ENCODE measurements around the gene IL20RB.

The IL20RB gene

DNA sequence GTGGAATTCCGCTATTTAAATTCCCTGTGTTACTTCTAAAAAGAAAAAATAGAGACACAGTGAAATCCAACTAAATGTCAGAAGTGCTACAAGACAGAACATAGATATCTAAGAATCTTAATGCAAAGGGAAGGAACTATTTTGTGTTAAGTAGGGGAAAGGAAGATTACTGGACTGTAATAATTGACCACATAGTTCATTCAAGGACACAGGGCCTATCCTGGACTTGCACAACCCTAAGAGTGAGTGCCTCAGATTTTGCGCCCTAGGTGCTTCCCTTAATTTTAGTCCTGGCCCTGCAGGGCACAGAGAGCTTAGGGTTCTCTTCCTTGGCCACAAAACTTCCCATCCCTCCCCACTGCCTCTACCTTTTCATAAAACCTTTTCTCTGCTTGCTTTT is 3.5 kb upstream of the IL20RB start:
- Histone ChIP-seq H3K4me3 (ENCODE audit: low read depth, low read length) (no peak overlapping the region), H3K4me1 (ENCODE audit: control insufficient read depth, insufficient read depth, low read length) (no peaks in the 10 kb centered on the region), H3K9me3 (ENCODE audit: control insufficient read depth, insufficient read depth, low read depth, low read length) (no peaks in the 10 kb centered on the region), H3K27ac (ENCODE audit: extremely low read depth, low read depth, low read length) (no peak overlapping the region), H3K36me3 (ENCODE audit: control insufficient read depth in 2 of 2, insufficient read depth in 1 of 2, low read length in 2 of 2) (no peaks in the 10 kb centered on the region)
- no peak for TF ChIP-seq ZNF404 (tag by site-specific recombination; IDR thresholded peaks at IDR 0.05)
- TF ChIP-seq KLF10 (tag by site-specific recombination; IDR thresholded peaks at IDR 0.05): no peak
- no peak for TF ChIP-seq ZSCAN23 (tag by site-specific recombination; IDR thresholded peaks at IDR 0.05)
- no peak for TF ChIP-seq ZNF549 (tag by site-specific recombination; IDR thresholded peaks at IDR 0.05)
- no peak for TF ChIP-seq ZNF37A (tag by site-specific recombination; IDR thresholded peaks at IDR 0.05)
- TF ChIP-seq ZSCAN16 (tag by site-specific recombination; IDR thresholded peaks at IDR 0.05): no peak
- TF ChIP-seq ZNF660 (tag by site-specific recombination; IDR thresholded peaks at IDR 0.05): no peak
- TF ChIP-seq ZNF514 (tag by site-specific recombination; IDR thresholded peaks at IDR 0.05): no peak
- TF ChIP-seq ZNF473 (tag by site-specific recombination; IDR thresholded peaks at IDR 0.05): no peak
- TF ChIP-seq OVOL3 (tag by site-specific recombination; IDR thresholded peaks at IDR 0.05): no peak
- no peak for TF ChIP-seq ZNF19 (tag by site-specific recombination; IDR thresholded peaks at IDR 0.05; ENCODE audit: low read depth)
- TF ChIP-seq KLF1 (tag by site-specific recombination; IDR thresholded peaks at IDR 0.05): no peak
- TF ChIP-seq ZNF670 (tag by site-specific recombination; IDR thresholded peaks at IDR 0.05; ENCODE audit: low read depth): no peak
- no peak for TF ChIP-seq ZNF121 (tag by site-specific recombination; IDR thresholded peaks at IDR 0.05)
- TF ChIP-seq ZNF132 (tag by site-specific recombination; IDR thresholded peaks at IDR 0.05; ENCODE audit: borderline replicate concordance): no peak
- POLR2A ChIA-PET: no interaction called here
- CTCF ChIA-PET: no interaction called here

DNA sequence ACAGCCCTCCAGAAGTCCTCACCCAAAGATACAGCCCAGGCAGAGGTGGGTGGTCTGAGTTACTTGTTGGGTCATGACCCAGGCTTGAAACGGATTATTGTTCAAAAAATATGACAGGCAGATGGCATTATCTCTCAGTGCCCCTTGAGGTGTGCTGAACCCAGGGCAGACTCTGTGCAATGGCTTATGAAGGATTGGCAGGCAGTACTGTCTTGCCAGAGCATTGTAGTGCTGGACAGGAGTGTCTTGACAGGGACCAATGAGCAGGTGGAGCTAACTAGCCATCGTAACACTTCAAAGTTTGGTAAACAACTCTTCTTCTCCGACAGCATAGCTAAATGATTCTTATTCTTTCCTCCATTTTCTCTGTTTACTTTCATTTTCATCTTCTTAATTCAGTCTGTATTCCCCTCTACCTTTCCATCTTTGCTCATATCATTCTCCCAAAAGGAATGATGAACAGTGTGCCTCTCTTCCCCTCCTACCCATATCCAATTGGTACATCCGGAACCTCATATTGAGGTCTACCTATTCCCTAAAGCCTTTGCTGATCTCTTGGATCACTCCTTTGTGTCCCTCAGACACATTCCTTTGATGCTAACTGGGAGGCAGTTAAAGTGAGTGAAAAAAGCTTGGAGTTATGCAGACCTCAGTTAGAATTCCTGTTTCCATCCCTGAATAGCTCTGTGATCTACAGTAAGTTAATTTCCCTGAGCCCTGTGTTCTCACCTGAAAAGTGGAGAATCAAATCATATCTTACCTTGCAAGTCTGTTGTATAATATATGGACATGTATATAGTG is 2.6 kb upstream of the IL20RB start:
- Histone ChIP-seq H3K36me3 (ENCODE audit: control insufficient read depth in 2 of 2, insufficient read depth in 1 of 2, low read length in 2 of 2) (no peaks in the 10 kb centered on the region), H3K9me3 (ENCODE audit: control insufficient read depth, insufficient read depth, low read depth, low read length) (no peaks in the 10 kb centered on the region), H3K4me1 (ENCODE audit: control insufficient read depth, insufficient read depth, low read length) (no peaks in the 10 kb centered on the region), H3K27ac (ENCODE audit: extremely low read depth, low read depth, low read length) (no peak overlapping the region), H3K4me3 (ENCODE audit: low read depth, low read length) (no peak overlapping the region)
- ChIA-PET POLR2A (no interaction called here), CTCF (interaction anchor here (0.7 to 1.0 kb wide), 3 partner anchors 12 to 203 kb away, joined by 3 to 4 read pairs (median 3); partner anchors contain the start of gene STAG1)
- no peak for TF ChIP-seq ZNF311 (tag by site-specific recombination; IDR thresholded peaks at IDR 0.05; ENCODE audit: borderline replicate concordance)
- TF ChIP-seq, protein P1, sequence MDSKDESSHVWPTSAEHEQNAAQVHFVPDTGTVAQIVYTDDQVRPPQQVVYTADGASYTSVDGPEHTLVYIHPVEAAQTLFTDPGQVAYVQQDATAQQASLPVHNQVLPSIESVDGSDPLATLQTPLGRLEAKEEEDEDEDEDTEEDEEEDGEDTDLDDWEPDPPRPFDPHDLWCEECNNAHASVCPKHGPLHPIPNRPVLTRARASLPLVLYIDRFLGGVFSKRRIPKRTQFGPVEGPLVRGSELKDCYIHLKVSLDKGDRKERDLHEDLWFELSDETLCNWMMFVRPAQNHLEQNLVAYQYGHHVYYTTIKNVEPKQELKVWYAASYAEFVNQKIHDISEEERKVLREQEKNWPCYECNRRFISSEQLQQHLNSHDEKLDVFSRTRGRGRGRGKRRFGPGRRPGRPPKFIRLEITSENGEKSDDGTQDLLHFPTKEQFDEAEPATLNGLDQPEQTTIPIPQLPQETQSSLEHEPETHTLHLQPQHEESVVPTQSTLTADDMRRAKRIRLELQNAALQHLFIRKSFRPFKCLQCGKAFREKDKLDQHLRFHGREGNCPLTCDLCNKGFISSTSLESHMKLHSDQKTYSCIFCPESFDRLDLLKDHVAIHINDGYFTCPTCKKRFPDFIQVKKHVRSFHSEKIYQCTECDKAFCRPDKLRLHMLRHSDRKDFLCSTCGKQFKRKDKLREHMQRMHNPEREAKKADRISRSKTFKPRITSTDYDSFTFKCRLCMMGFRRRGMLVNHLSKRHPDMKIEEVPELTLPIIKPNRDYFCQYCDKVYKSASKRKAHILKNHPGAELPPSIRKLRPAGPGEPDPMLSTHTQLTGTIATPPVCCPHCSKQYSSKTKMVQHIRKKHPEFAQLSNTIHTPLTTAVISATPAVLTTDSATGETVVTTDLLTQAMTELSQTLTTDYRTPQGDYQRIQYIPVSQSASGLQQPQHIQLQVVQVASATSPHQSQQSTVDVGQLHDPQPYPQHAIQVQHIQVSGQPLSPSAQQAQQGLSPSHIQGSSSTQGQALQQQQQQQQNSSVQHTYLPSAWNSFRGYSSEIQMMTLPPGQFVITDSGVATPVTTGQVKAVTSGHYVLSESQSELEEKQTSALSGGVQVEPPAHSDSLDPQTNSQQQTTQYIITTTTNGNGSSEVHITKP (tag by site-specific recombination; IDR thresholded peaks at IDR 0.05): peak; percentile 65
- TF ChIP-seq ZBTB17 (tag by site-specific recombination; IDR thresholded peaks at IDR 0.05): 0 out of 2 replicates have a peak, but pooled peaks have one; percentile 41
- TF ChIP-seq, protein P2, sequence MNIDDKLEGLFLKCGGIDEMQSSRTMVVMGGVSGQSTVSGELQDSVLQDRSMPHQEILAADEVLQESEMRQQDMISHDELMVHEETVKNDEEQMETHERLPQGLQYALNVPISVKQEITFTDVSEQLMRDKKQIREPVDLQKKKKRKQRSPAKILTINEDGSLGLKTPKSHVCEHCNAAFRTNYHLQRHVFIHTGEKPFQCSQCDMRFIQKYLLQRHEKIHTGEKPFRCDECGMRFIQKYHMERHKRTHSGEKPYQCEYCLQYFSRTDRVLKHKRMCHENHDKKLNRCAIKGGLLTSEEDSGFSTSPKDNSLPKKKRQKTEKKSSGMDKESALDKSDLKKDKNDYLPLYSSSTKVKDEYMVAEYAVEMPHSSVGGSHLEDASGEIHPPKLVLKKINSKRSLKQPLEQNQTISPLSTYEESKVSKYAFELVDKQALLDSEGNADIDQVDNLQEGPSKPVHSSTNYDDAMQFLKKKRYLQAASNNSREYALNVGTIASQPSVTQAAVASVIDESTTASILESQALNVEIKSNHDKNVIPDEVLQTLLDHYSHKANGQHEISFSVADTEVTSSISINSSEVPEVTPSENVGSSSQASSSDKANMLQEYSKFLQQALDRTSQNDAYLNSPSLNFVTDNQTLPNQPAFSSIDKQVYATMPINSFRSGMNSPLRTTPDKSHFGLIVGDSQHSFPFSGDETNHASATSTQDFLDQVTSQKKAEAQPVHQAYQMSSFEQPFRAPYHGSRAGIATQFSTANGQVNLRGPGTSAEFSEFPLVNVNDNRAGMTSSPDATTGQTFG (tag by site-specific recombination; IDR thresholded peaks at IDR 0.05; ENCODE audit: borderline replicate concordance): no peak
- no peak for TF ChIP-seq ZNF174 (tag by site-specific recombination; IDR thresholded peaks at IDR 0.05)

Measured in HEK293 (cell line).